HG03521 (cell line): ENCODE measurements around the gene ZMYM4.

Experiments used
- ATAC-seq: cut with Tn5 transposase; IDR thresholded peaks from one replicate; pipeline ENCODE4 v1.9.1; 2021; ENCODE audit warnings: mild to moderate bottlenecking, moderate library complexity; ENCODE audit not compliant: unreplicated experiment

ZMYM4 gene

GRCh38 chr1:35274197-35274596, 5.7 kb downstream of the ZMYM4 start:
- ATAC-seq, result no peak

DNA sequence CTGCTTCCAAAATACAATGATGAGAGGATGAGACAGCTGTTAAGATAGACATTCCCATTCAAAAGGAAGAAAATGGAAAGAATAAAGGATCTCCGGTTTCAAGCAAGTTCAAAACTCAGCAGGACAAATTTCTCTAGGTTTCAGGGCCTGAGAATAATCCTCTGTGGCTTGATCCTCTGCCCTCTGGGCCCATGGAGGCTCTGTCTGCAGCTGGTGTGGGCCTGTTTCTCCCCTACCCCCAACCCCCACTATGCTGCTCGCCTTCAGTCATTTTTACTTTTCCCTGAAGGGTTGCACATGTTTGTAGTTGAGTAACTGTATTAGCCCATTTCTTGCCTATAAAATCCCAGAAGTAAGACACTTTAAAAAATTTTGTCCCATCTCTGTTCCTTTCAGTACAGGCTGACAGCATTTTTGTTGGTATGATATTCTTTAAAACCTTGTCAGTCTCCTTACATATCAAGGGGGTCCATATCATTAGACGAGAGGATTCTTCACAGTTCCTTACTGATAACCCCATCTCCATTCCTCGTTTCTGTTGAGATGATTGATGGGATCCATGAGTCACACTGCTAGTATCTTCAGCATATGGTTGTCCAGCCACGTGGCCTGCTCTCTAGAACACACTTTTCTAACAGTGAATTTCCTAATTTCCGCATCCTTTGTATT, 10.5 kb downstream of the ZMYM4 start:
- ATAC-seq, result no peak

- no peak for ATAC-seq
Observed at GRCh38 chr1:35279555-35279904, 11.0 kb downstream of the ZMYM4 start.

- no peak for ATAC-seq
Observed at GRCh38 chr1:35280006-35280405, 11.5 kb downstream of the ZMYM4 start.

- ATAC-seq, result no peak
Observed at GRCh38 chr1:35281565-35281964, 13.1 kb downstream of the ZMYM4 start.

GRCh38 chr1:35282172-35282571, 13.7 kb downstream of the ZMYM4 start:
- no peak for ATAC-seq

DNA sequence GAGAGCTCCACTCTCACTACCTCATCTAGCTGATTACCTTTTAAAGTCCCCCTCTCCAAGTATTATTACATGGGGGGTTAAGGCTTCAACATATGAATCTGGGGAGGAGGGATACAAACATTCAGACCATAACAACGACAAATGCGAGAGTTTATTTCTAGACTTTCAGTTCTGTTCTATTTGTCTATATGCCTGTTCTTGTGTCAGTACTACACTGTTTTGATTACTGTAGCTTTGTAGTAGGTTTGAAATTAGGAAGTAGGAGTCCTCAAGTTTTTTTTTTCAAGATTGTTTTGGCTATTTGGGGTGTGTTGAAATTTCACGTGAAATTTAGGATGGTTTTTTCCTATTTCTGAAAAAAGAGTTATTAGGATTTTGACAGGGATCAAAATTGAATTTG, 16.3 kb downstream of the ZMYM4 start:
- no peak for ATAC-seq

DNA sequence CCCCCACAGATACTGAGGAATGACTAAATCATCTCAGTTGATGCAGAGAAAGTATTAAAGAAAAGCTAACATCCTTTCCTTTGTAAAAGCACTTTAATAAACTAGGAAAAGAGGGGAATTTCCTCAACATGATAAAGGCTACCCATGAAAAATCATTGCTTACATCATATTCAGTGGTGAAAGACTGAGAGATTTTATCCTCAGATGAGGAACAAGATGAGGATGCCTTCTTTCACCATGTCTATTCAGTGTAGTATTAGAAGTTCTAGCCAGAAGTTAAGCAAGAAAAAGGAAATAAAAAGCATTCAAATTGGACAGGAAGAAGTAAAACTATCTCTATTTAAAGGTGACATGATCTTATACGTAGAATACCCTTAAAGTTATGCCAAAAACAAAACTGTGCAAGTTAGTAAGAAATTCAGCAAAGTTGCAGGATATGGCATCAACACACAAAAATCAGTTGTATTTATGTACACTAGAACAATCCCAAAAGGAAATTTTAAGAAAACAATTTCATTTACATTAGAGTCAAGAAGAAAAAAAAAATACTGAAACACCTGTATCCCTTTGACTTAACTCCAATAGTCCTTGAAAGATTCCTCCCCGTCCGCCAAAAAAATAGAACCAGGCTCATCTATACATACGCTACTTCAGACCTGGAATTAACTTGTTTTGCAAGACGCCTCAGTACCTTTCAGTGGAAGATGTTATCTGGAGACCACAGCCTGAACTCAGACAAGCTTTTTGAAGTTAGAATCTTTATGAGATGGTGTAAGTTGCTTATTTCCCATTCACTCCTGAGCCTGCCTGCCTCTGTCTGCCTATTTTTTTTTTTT, 17.5 kb downstream of the ZMYM4 start:
- no peak for ATAC-seq

DNA sequence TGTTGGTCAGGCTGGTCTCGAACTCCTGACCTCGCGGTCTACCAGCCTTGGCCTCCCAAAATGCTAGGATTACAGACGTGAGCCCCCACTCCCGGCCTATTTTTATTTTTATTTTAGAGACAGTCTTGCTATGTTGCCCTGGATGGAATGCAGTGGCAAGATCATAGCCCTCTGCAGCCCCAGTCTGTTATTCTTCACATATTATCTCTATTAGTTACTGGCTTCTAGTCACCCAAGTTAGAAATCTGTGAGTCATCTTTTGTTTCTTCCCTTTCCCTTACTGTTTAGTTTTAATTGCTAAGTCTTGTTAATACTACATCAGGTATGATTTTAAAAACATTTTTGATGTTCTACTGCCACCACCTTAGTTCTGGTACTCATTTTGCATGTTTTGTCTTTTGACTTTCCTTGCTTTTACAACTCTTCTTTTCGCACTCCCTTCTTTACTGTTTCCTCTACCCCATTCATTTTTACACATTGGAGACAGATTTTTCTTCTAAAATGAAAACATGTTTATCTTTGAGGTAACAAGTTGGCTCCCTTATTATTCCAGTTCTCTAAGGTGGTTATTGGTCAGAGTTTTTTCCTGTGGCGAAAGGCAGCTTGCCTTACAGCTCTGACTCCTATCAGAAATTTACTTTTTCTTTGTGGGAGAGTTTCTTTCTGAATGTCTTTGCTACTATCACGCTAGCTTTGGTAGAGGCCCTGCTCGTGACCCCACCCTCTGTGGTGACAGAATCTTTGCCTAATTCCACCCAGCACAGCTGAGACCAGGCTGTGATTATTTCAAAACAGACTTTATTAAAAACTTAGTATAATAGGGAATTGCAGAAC, 19.5 kb downstream of the ZMYM4 start:
- no peak for ATAC-seq

- no peak for ATAC-seq
Observed at GRCh38 chr1:35288761-35289160, 20.3 kb downstream of the ZMYM4 start.

DNA sequence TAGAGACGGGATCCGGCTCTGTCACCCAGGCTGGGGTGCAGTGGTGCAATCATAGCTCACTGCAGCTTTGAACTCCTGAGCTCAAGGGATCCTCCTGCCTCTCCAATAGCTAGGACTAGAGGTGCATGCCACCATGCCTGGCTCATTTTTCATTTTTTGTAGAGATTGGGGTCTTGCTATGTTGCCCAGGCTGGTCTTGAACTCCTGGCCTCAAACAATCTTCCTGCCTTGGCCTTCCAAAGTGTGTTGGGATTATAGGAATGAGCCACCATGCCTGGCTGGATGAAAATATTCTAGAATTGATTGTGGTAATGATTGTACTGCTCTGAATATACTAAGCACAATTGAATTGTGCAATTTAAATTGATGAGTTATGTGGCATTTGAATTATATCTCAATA, 21.9 kb downstream of the ZMYM4 start:
- ATAC-seq, result no peak

- no peak for ATAC-seq
Observed at GRCh38 chr1:35294809-35295208, 26.3 kb downstream of the ZMYM4 start.

GRCh38 chr1:35297886-35298285, 29.4 kb downstream of the ZMYM4 start:
- no peak for ATAC-seq

GRCh38 chr1:35298464-35298863, 30.0 kb downstream of the ZMYM4 start:
- no peak for ATAC-seq

DNA sequence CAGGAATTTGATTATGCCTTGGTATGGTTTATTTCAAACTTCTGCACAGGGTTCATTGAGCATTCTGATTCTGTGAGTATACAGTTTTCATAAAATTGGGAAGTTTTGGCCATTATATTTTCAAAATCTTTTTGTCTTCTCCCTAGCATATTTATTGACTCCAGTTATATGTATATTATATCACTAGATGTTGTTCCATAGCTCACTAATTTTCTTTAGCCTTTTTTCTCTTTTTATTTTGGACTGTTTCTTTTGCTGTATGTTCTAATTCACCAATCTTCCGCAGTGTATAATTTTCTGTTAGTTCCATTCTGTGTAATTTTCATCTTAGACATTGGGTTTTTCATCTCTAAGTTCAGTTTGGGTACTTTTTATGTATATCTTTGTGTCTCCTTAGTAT, 31.9 kb downstream of the ZMYM4 start:
- ATAC-seq, result no peak

- no peak for ATAC-seq
Observed at GRCh38 chr1:35301674-35302392, 33.3 kb downstream of the ZMYM4 start.

DNA sequence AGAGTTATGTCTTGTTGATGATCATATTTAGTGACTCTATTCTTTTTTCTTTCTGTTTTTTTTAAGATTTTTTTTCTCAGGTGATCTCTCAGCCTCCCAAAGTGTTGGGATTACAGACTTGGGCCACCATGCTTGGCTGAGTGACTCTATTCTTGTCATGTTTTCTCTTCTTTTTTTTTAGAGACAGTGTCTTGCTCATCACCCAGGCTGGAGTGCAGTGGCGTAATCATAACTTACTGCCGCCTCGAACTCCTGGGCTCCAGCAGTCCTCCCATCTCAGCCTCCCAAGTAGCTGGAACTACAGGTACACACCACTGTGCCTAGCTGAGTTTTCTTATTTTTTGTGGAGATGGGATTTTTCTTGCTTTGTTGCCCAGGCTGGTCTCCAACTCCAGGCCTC, 36.9 kb downstream of the ZMYM4 start:
- ATAC-seq, result no peak

GRCh38 chr1:35315649-35316048, 47.1 kb downstream of the ZMYM4 start:
- ATAC-seq, result no peak

GRCh38 chr1:35316264-35316663, 47.8 kb downstream of the ZMYM4 start:
- no peak for ATAC-seq

DNA sequence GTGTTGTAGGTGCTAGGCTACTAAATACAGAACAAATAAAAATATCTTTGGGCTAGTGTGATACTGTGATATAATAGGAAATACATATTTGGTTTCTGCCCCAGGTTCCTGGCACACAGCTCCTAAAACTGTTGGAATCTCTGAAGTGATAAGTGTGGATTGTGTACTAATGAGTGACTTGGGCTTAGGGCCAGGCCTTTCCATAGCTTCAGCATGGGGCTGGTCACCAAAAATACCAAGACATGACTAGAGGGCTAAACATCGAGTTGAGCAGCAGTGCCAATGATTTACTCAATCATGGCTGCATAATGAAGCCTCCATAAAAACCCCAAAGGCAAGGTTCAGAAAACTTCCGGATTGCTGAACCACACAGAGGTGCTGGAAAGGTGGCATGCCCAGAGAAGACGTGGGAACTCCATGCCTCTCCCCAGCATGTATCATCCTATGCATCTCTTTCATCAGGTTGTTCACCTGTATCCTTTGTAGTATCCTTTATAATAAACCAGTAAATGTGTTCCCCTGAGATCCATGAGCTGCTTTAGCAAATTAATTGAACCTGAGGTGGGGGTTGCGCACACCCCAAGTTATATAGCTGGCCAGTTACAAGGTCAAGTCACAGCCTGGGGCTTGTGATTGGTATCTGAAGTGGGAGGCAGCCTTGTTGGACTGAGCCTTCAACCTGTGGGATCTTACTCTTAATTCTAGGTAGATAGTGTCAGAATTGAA, 51.6 kb downstream of the ZMYM4 start:
- ATAC-seq, result no peak
